OCI-LY1 (cell line): ENCODE data around the gene SRPRB.

ENCODE experiments used
- CTCF ChIP-seq: fragments of 200-600 bp; sonication (generic), shearing (Covaris generic); IDR thresholded peaks from 2 replicates; pipeline ENCODE4 v1.5.1; 2017; ENCODE audit warnings: mild to moderate bottlenecking, antibody characterized with exemption, low read length, moderate library complexity, mixed read lengths
- EZH2 ChIP-seq: fragments of 200-600 bp; sonication (generic), shearing (Covaris generic); IDR thresholded peaks from 2 replicates; pipeline ENCODE4 v1.8.0; 2017; ENCODE audit warnings: borderline replicate concordance, mixed run types, mild to moderate bottlenecking, antibody characterized with exemption, low read length, moderate library complexity, mixed read lengths

GRCh38 chr3:133845127-133845526, 39.5 kb downstream of the SRPRB start:
- no peak for TF ChIP-seq CTCF
- no peak for TF ChIP-seq EZH2
